ENCODE measurements around the gene PSMB11. TPM values are rescaled to one million over a fixed set of nuclear protein-coding genes. Genes with fewer than 3 reads are reported as not detected.

Gene PSMB11, protein sequence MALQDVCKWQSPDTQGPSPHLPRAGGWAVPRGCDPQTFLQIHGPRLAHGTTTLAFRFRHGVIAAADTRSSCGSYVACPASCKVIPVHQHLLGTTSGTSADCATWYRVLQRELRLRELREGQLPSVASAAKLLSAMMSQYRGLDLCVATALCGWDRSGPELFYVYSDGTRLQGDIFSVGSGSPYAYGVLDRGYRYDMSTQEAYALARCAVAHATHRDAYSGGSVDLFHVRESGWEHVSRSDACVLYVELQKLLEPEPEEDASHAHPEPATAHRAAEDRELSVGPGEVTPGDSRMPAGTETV
- not detected for total RNA-seq

- H3K27me3 ChIP-seq: no peaks in the 10 kb centered on the region
- no peak for TF ChIP-seq CTCF (IDR thresholded peaks at IDR 0.05)
- no peak for TF ChIP-seq POLR2A (IDR thresholded peaks at IDR 0.05)
- no peaks in the 10 kb centered on the region for H3K9me3 ChIP-seq
- peaks cover 0 to 9% (median 0%) of the 10 kb centered on the region in 3 donors for H3K4me1 ChIP-seq
- no peak within 1 kb of the TSS for H3K27ac ChIP-seq
- H3K4me3 ChIP-seq: no peak within 1 kb of the TSS
- 88 to 92% methylated on average over 17 to 26 of the region's 36 CpGs for WGBS, 2 donors
- no peak for DNase-seq
- intact Hi-C loops (cut with DNase I): no loop called here
- H3K36me3 ChIP-seq: no peaks in the 10 kb centered on the region
Observed at GRCh38 chr14:23042162-23042965, at the start of gene PSMB11. Gene PSMB11, plus strand, starts transcription at chr14:23042212. Its CDS starts 14 bp downstream, at chr14:23042226.

GRCh38 chr14:22993517-22993916 is 48.5 kb upstream of the PSMB11 start:
- Histone ChIP-seq H3K4me3 (no peak overlapping the region), H3K9me3 (no peaks in the 10 kb centered on the region), H3K27ac (no peak overlapping the region), H3K36me3 (peaks cover 0 to 41% (median 0%) of the 10 kb centered on the region in 3 donors), H3K4me1 (peaks cover 0 to 8% (median 0%) of the 10 kb centered on the region in 3 donors), H3K27me3 (no peaks in the 10 kb centered on the region)
- no peak for TF ChIP-seq CTCF (IDR thresholded peaks at IDR 0.05)
- TF ChIP-seq POLR2A (IDR thresholded peaks at IDR 0.05): no peak
- intact Hi-C loops (cut with DNase I): no loop called here
- DNase-seq: no peak

GRCh38 chr14:22994762-22995275 is 47.2 kb upstream of the PSMB11 start:
- WGBS, 2 donors: 4 to 5% methylated on average over 4 of the region's 4 CpGs
- Histone ChIP-seq H3K27me3 (no peaks in the 10 kb centered on the region), H3K9me3 (no peaks in the 10 kb centered on the region), H3K36me3 (peaks cover 0 to 36% (median 0%) of the 10 kb centered on the region in 3 donors), H3K4me1 (peaks cover 0 to 8% (median 0%) of the 10 kb centered on the region in 3 donors), H3K4me3 (no peak overlapping the region), H3K27ac (peak overlapping the region in 1 of 4 donors; percentile 9)
- intact Hi-C loops (cut with DNase I): no loop called here
- peak in 5 of 6 experiments; percentile 12 to 51 (median 17) for TF ChIP-seq CTCF (IDR thresholded peaks at IDR 0.05)
- TF ChIP-seq POLR2A (IDR thresholded peaks at IDR 0.05): no peak
- no peak for DNase-seq

- H3K27ac ChIP-seq: no peak overlapping the region
Observed at GRCh38 chr14:22995889-22996625, 46.0 kb upstream of the PSMB11 start.

More at GRCh38 chr14:22995889-22996625, 46.0 kb upstream of the PSMB11 start:
- H3K36me3 ChIP-seq: peaks cover 0 to 28% (median 0%) of the 10 kb centered on the region in 3 donors
- H3K4me1 ChIP-seq: peaks cover 0 to 8% (median 0%) of the 10 kb centered on the region in 3 donors
- TF ChIP-seq CTCF (IDR thresholded peaks at IDR 0.05) (no peak), POLR2A (IDR thresholded peaks at IDR 0.05) (no peak)
- H3K27me3 ChIP-seq: no peaks in the 10 kb centered on the region
- DNase-seq: no peak
- no peaks in the 10 kb centered on the region for H3K9me3 ChIP-seq
- no peak overlapping the region for H3K4me3 ChIP-seq
- intact Hi-C loops (cut with DNase I): no loop called here
- WGBS, 2 donors: 85 to 89% methylated on average over 3 to 4 of the region's 9 CpGs
